ENCODE data around the gene SHLD1. TPM values are rescaled to one million over a fixed set of nuclear protein-coding genes. Genes with fewer than 3 reads are reported as not detected.
A peak's percentile ranks its signal among the peaks of the same experiment; 100 is the strongest.

The SHLD1 gene
- total and polyA plus RNA-seq, 2 donors (not counting 1 experiment from before 2014, with no cell fraction given) = 3.3 to 4.2 TPM

- Histone ChIP-seq H3K4me2 (ENCODE audit: extremely low read depth, insufficient read depth, low read length) (peak overlapping the region; percentile 38), H2AFZ (ENCODE audit: low read length) (no peak overlapping the region)
- TF ChIP-seq CTCF (conservative IDR thresholded peaks at IDR 0.05 in 1 of 2, IDR thresholded peaks at IDR 0.05 in 1 of 2; ENCODE audit: low read depth in 1 of 2, low read length in 2 of 2) (no peak), EZH2 (IDR thresholded peaks at IDR 0.05; ENCODE audit: low read length, missing control alignments) (no peak)
Measured at GRCh38 chr20:5835871-5836270, 85.7 kb downstream of the SHLD1 start.

GRCh38 chr20:5836569-5836968 is 86.4 kb downstream of the SHLD1 start:
- Histone ChIP-seq H3K9me3 (ENCODE audit: control insufficient read depth, insufficient read depth, low read depth, low read length) (no peaks in the 10 kb centered on the region), H3K4me2 (ENCODE audit: extremely low read depth, insufficient read depth, low read length) (no peak overlapping the region)
- TF ChIP-seq CTCF (conservative IDR thresholded peaks at IDR 0.05 in 1 of 2, IDR thresholded peaks at IDR 0.05 in 1 of 2; ENCODE audit: low read depth in 1 of 2, low read length in 2 of 2) (no peak), EZH2 (IDR thresholded peaks at IDR 0.05; ENCODE audit: low read length, missing control alignments) (no peak)

More at GRCh38 chr20:5835871-5836270, 85.7 kb downstream of the SHLD1 start:
- H3K79me2 ChIP-seq (ENCODE audit: control insufficient read depth, insufficient read depth, low read length) = no peaks in the 10 kb centered on the region
- H3K4me1 ChIP-seq (ENCODE audit: control insufficient read depth, extremely low read depth, insufficient read depth, low read length) = peaks cover 10% of the 10 kb centered on the region
- H3K27ac ChIP-seq (ENCODE audit: insufficient read depth, low read length) = peak overlapping the region; percentile 60
- H3K4me3 ChIP-seq (replicated peaks in 1 of 4; ENCODE audit: control extremely low read depth in 1 of 4, insufficient read depth in 1 of 4, low read depth in 3 of 4, low read length in 4 of 4) = peak overlapping the region in 1 of 4 experiments; percentile 6
- DNase-seq (ENCODE audit: low read depth in 2 of 2) = peak; percentile 36 to 67
- H3K9ac ChIP-seq (ENCODE audit: insufficient read depth, low read length) = no peak overlapping the region
- H3K36me3 ChIP-seq (ENCODE audit: control insufficient read depth, insufficient read depth, low read length) = no peaks in the 10 kb centered on the region
- H4K20me1 ChIP-seq (ENCODE audit: control insufficient read depth, extremely low read depth, insufficient read depth, low read length) = no peaks in the 10 kb centered on the region
- no peaks in the 10 kb centered on the region for H3K9me3 ChIP-seq (ENCODE audit: control insufficient read depth, insufficient read depth, low read depth, low read length)
- H3K27me3 ChIP-seq (ENCODE audit: control insufficient read depth, insufficient read depth, low read length) = no peaks in the 10 kb centered on the region

GRCh38 chr20:5840411-5841002 is 90.3 kb downstream of the SHLD1 start:
- Histone ChIP-seq H3K9ac (ENCODE audit: insufficient read depth, low read length) (no peak overlapping the region), H3K4me1 (ENCODE audit: control insufficient read depth, extremely low read depth, insufficient read depth, low read length) (peaks cover 5% of the 10 kb centered on the region), H2AFZ (ENCODE audit: low read length) (no peak overlapping the region), H3K27me3 (ENCODE audit: control insufficient read depth, insufficient read depth, low read length) (no peaks in the 10 kb centered on the region), H4K20me1 (ENCODE audit: control insufficient read depth, extremely low read depth, insufficient read depth, low read length) (no peaks in the 10 kb centered on the region), H3K79me2 (ENCODE audit: control insufficient read depth, insufficient read depth, low read length) (no peaks in the 10 kb centered on the region), H3K27ac (ENCODE audit: insufficient read depth, low read length) (no peak overlapping the region), H3K4me2 (ENCODE audit: extremely low read depth, insufficient read depth, low read length) (no peak overlapping the region), H3K36me3 (ENCODE audit: control insufficient read depth, insufficient read depth, low read length) (no peaks in the 10 kb centered on the region), H3K9me3 (ENCODE audit: control insufficient read depth, insufficient read depth, low read depth, low read length) (no peaks in the 10 kb centered on the region), H3K4me3 (replicated peaks in 1 of 4; ENCODE audit: control extremely low read depth in 1 of 4, insufficient read depth in 1 of 4, low read depth in 3 of 4, low read length in 4 of 4) (no peak overlapping the region)
- no peak for TF ChIP-seq CTCF (conservative IDR thresholded peaks at IDR 0.05 in 1 of 2, IDR thresholded peaks at IDR 0.05 in 1 of 2; ENCODE audit: low read depth in 1 of 2, low read length in 2 of 2)
- TF ChIP-seq EZH2 (IDR thresholded peaks at IDR 0.05; ENCODE audit: low read length, missing control alignments) = no peak
- DNase-seq (ENCODE audit: low read depth in 2 of 2) = no peak

More at GRCh38 chr20:5836569-5836968, 86.4 kb downstream of the SHLD1 start:
- Histone ChIP-seq H3K27me3 (ENCODE audit: control insufficient read depth, insufficient read depth, low read length) (no peaks in the 10 kb centered on the region), H4K20me1 (ENCODE audit: control insufficient read depth, extremely low read depth, insufficient read depth, low read length) (no peaks in the 10 kb centered on the region), H3K79me2 (ENCODE audit: control insufficient read depth, insufficient read depth, low read length) (no peaks in the 10 kb centered on the region), H3K27ac (ENCODE audit: insufficient read depth, low read length) (no peak overlapping the region), H3K36me3 (ENCODE audit: control insufficient read depth, insufficient read depth, low read length) (no peaks in the 10 kb centered on the region), H3K4me3 (replicated peaks in 1 of 4; ENCODE audit: control extremely low read depth in 1 of 4, insufficient read depth in 1 of 4, low read depth in 3 of 4, low read length in 4 of 4) (no peak overlapping the region), H2AFZ (ENCODE audit: low read length) (no peak overlapping the region), H3K4me1 (ENCODE audit: control insufficient read depth, extremely low read depth, insufficient read depth, low read length) (peaks cover 10% of the 10 kb centered on the region), H3K9ac (ENCODE audit: insufficient read depth, low read length) (no peak overlapping the region)
- no peak for DNase-seq (ENCODE audit: low read depth in 2 of 2)
